ENCODE measurements around the gene ILKAP.

The ILKAP gene

DNA sequence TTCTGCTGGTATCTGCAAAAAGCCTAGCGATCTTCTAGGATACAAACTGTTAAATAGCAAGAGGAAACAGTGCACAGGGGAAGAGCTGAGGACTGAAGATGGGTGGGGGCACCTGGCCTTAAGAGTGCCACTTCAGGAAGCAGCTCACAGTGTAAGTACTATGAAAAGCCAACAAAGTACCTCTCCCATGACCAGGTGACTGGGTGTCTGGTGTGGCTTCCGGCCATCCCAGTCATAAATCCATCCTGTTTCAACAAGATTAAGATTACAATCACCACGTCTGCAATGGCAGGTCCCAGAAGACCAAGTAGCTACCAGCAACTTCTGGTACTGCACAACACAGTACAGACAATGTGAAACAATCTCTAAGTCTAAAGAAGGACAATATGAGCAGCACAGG lies 28.8 kb downstream of the ILKAP start:
- H3K27ac ChIP-seq (ENCODE audit: low read depth, low read length), result no peak overlapping the region
- no peak overlapping the region for H2AFZ ChIP-seq (ENCODE audit: low read depth, low read length, severe bottlenecking)
- H3K9ac ChIP-seq (ENCODE audit: low read length), result no peak overlapping the region
- H3K4me2 ChIP-seq (ENCODE audit: low read depth, low read length, poor library complexity, severe bottlenecking), result no peak overlapping the region
- no peaks in the 10 kb centered on the region for H3K9me3 ChIP-seq (ENCODE audit: insufficient read depth, low read length)
- no peak for TF ChIP-seq EZH2phosphoT487 (conservative IDR thresholded peaks at IDR 0.05; ENCODE audit: low read length)
- TF ChIP-seq, protein P1, sequence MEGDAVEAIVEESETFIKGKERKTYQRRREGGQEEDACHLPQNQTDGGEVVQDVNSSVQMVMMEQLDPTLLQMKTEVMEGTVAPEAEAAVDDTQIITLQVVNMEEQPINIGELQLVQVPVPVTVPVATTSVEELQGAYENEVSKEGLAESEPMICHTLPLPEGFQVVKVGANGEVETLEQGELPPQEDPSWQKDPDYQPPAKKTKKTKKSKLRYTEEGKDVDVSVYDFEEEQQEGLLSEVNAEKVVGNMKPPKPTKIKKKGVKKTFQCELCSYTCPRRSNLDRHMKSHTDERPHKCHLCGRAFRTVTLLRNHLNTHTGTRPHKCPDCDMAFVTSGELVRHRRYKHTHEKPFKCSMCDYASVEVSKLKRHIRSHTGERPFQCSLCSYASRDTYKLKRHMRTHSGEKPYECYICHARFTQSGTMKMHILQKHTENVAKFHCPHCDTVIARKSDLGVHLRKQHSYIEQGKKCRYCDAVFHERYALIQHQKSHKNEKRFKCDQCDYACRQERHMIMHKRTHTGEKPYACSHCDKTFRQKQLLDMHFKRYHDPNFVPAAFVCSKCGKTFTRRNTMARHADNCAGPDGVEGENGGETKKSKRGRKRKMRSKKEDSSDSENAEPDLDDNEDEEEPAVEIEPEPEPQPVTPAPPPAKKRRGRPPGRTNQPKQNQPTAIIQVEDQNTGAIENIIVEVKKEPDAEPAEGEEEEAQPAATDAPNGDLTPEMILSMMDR (IDR thresholded peaks at IDR 0.05; ENCODE audit: insufficient read depth, low read length, poor library complexity, severe bottlenecking), result no peak
- H3K27me3 ChIP-seq (ENCODE audit: low read length), result no peaks in the 10 kb centered on the region
- peaks cover 18% of the 10 kb centered on the region for H3K36me3 ChIP-seq (ENCODE audit: low read length)
- no peaks in the 10 kb centered on the region for H3F3A ChIP-seq (ENCODE audit: insufficient read depth)
- H3K4me3 ChIP-seq (ENCODE audit: insufficient read depth, low read length, poor library complexity, severe bottlenecking), result no peak overlapping the region
- no peaks in the 10 kb centered on the region for H3K9me2 ChIP-seq (replicated peaks; ENCODE audit: insufficient read depth, low read length)
- no peaks in the 10 kb centered on the region for H3K79me2 ChIP-seq (ENCODE audit: insufficient read depth, low read length)
- no peaks in the 10 kb centered on the region for H4K20me1 ChIP-seq (ENCODE audit: low read depth, low read length)

DNA sequence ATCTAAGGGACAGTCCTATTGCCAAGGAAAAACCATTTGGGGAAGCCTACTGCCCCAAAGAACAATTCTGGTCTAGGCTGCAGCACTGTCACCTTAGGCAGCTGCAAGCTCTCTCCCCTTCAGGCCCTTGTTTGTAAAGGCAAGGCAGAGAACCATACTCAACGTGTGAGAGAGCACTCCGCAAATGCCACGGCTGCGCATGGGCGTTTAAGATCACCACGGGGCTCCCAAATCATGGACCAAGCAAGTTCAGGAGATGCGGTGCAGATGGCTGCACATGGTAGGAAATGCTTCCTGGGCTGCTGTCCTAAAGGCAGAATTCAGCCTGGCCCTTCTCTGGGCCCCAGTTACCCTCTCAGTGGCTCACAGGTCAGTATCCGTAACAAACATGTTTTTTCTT lies 29.2 kb downstream of the ILKAP start:
- Histone ChIP-seq H3K79me2 (ENCODE audit: insufficient read depth, low read length) (no peaks in the 10 kb centered on the region), H3K9ac (ENCODE audit: low read length) (no peak overlapping the region), H3K4me2 (ENCODE audit: low read depth, low read length, poor library complexity, severe bottlenecking) (no peak overlapping the region), H3K9me3 (ENCODE audit: insufficient read depth, low read length) (no peaks in the 10 kb centered on the region), H3F3A (ENCODE audit: insufficient read depth) (no peaks in the 10 kb centered on the region), H4K20me1 (ENCODE audit: low read depth, low read length) (no peaks in the 10 kb centered on the region), H3K27me3 (ENCODE audit: low read length) (no peaks in the 10 kb centered on the region), H3K9me2 (replicated peaks; ENCODE audit: insufficient read depth, low read length) (no peaks in the 10 kb centered on the region), H3K36me3 (ENCODE audit: low read length) (peaks cover 14% of the 10 kb centered on the region), H3K27ac (ENCODE audit: low read depth, low read length) (no peak overlapping the region), H2AFZ (ENCODE audit: low read depth, low read length, severe bottlenecking) (no peak overlapping the region), H3K4me3 (ENCODE audit: insufficient read depth, low read length, poor library complexity, severe bottlenecking) (no peak overlapping the region)
- TF ChIP-seq EZH2phosphoT487 (conservative IDR thresholded peaks at IDR 0.05; ENCODE audit: low read length), result no peak
- TF ChIP-seq, protein P1 (IDR thresholded peaks at IDR 0.05; ENCODE audit: insufficient read depth, low read length, poor library complexity, severe bottlenecking), result no peak

DNA sequence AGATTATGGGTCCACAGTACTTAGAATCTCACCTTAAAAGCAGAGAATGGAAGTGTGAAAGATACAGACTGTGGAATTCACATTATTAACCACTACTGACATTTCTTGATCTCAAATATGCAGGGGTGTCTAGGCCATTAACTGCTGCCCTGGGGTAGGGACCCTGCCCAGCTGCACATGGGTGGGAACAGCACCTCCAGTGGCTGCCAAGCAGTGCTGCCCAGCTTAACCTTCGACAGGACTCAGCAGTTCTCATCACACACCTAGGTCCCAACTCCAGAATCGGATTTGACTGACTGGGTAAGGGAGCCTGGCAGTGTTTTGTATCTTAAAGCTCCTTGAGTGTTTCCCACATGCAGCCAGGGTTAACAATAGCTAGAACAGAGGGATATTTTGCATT lies 29.8 kb downstream of the ILKAP start:
- Histone ChIP-seq H3K9ac (ENCODE audit: low read length) (no peak overlapping the region), H3K27me3 (ENCODE audit: low read length) (no peaks in the 10 kb centered on the region), H3K4me2 (ENCODE audit: low read depth, low read length, poor library complexity, severe bottlenecking) (no peak overlapping the region), H4K20me1 (ENCODE audit: low read depth, low read length) (no peaks in the 10 kb centered on the region), H3F3A (ENCODE audit: insufficient read depth) (no peaks in the 10 kb centered on the region), H3K36me3 (ENCODE audit: low read length) (peaks cover 11% of the 10 kb centered on the region), H2AFZ (ENCODE audit: low read depth, low read length, severe bottlenecking) (no peak overlapping the region), H3K27ac (ENCODE audit: low read depth, low read length) (no peak overlapping the region), H3K9me3 (ENCODE audit: insufficient read depth, low read length) (no peaks in the 10 kb centered on the region), H3K79me2 (ENCODE audit: insufficient read depth, low read length) (no peaks in the 10 kb centered on the region), H3K9me2 (replicated peaks; ENCODE audit: insufficient read depth, low read length) (no peaks in the 10 kb centered on the region), H3K4me3 (ENCODE audit: insufficient read depth, low read length, poor library complexity, severe bottlenecking) (no peak overlapping the region)
- TF ChIP-seq, protein P1 (IDR thresholded peaks at IDR 0.05; ENCODE audit: insufficient read depth, low read length, poor library complexity, severe bottlenecking), result no peak
- TF ChIP-seq EZH2phosphoT487 (conservative IDR thresholded peaks at IDR 0.05; ENCODE audit: low read length), result no peak

Data from SU-DHL-6 (cell line).